ENCODE data around the gene NUP42.

The NUP42 gene

GRCh38 chr7:23246555-23246954 is 64.7 kb downstream of the NUP42 start, which contains the start of gene GPNMB:
TSS of gene GPNMB (plus strand) at chr7:23246775. CDS start at chr7:23246858, 83 bp downstream.
- no peak within 1 kb of the TSS for H3K27ac ChIP-seq
- no peak for DNase-seq (ENCODE audit: low read depth, low spot score)
- no peak for TF ChIP-seq FOXP2 (optimal IDR thresholded peaks at IDR 0.05; ENCODE audit: control extremely low read depth, extremely low read length, insufficient read depth)
- TF ChIP-seq EZH2 (IDR thresholded peaks at IDR 0.05), result no peak
- no peak for TF ChIP-seq POLR2AphosphoS5 (IDR thresholded peaks at IDR 0.05; ENCODE audit: borderline replicate concordance, low read depth, low read length)
- no peaks in the 10 kb centered on the region for H3K9me3 ChIP-seq (ENCODE audit: low read depth, low read length)
- H3K36me3 ChIP-seq (ENCODE audit: insufficient read depth, low read length), result no peaks in the 10 kb centered on the region
- H3K4me3 ChIP-seq, result peak within 1 kb of the TSS; percentile 29; the same call in 1 of the 2 replicates
- H3K9ac ChIP-seq (ENCODE audit: insufficient read length), result no peak within 1 kb of the TSS

GRCh38 chr7:23247046-23247602 is 65.3 kb downstream of the NUP42 start:
- no peak overlapping the region for H3K9ac ChIP-seq (ENCODE audit: insufficient read length)
- no peaks in the 10 kb centered on the region for H3K9me3 ChIP-seq (ENCODE audit: low read depth, low read length)
- H3K36me3 ChIP-seq (ENCODE audit: insufficient read depth, low read length), result no peaks in the 10 kb centered on the region
- no peak overlapping the region for H3K27ac ChIP-seq
- DNase-seq (ENCODE audit: low read depth, low spot score), result no peak
- TF ChIP-seq EZH2 (IDR thresholded peaks at IDR 0.05) (no peak), FOXP2 (optimal IDR thresholded peaks at IDR 0.05; ENCODE audit: control extremely low read depth, extremely low read length, insufficient read depth) (no peak), POLR2AphosphoS5 (IDR thresholded peaks at IDR 0.05; ENCODE audit: borderline replicate concordance, low read depth, low read length) (no peak)
- H3K4me3 ChIP-seq, result peak overlapping the region; percentile 29; the same call in 1 of the 2 replicates

GRCh38 chr7:23247603-23248335 is 65.9 kb downstream of the NUP42 start:
- DNase-seq (ENCODE audit: low read depth, low spot score), result no peak
- Histone ChIP-seq H3K36me3 (ENCODE audit: insufficient read depth, low read length) (no peaks in the 10 kb centered on the region), H3K27ac (no peak overlapping the region), H3K4me3 (no peak overlapping the region), H3K9me3 (ENCODE audit: low read depth, low read length) (no peaks in the 10 kb centered on the region), H3K9ac (ENCODE audit: insufficient read length) (no peak overlapping the region)
- TF ChIP-seq FOXP2 (optimal IDR thresholded peaks at IDR 0.05; ENCODE audit: control extremely low read depth, extremely low read length, insufficient read depth) (no peak), POLR2AphosphoS5 (IDR thresholded peaks at IDR 0.05; ENCODE audit: borderline replicate concordance, low read depth, low read length) (no peak), EZH2 (IDR thresholded peaks at IDR 0.05) (no peak)

GRCh38 chr7:23249486-23249885 is 67.6 kb downstream of the NUP42 start:
- Histone ChIP-seq H3K4me3 (no peak overlapping the region), H3K9me3 (ENCODE audit: low read depth, low read length) (no peaks in the 10 kb centered on the region)

More at GRCh38 chr7:23249486-23249885, 67.6 kb downstream of the NUP42 start:
- Histone ChIP-seq H3K9ac (ENCODE audit: insufficient read length) (no peak overlapping the region), H3K36me3 (ENCODE audit: insufficient read depth, low read length) (no peaks in the 10 kb centered on the region), H3K27ac (no peak overlapping the region)
- no peak for DNase-seq (ENCODE audit: low read depth, low spot score)
- no peak for TF ChIP-seq FOXP2 (optimal IDR thresholded peaks at IDR 0.05; ENCODE audit: control extremely low read depth, extremely low read length, insufficient read depth)
- TF ChIP-seq EZH2 (IDR thresholded peaks at IDR 0.05), result no peak
- TF ChIP-seq POLR2AphosphoS5 (IDR thresholded peaks at IDR 0.05; ENCODE audit: borderline replicate concordance, low read depth, low read length), result no peak
